Breast epithelium (tissue), 4 donors: ENCODE results near the gene MARCHF2. TPM values are rescaled to one million over a fixed set of nuclear protein-coding genes. Genes with fewer than 3 reads are reported as not detected.

Experiments used
- DNase-seq, 2 donors: peaks; one replicate each; pipeline ENCODE4 v3.0.0-alpha.2; 2019; ENCODE audit warnings: low spot score in 2 of 2
- H3K27ac ChIP-seq, 2 donors: fragments of 200-600 bp; sonication (generic) in 1 of 2; one replicate each; pipeline ENCODE4 v1.5.1; 2016 to 2019; ENCODE audit warnings: mild to moderate bottlenecking in 1 of 2
- H3K27me3 ChIP-seq, 2 donors: fragments of 200-600 bp; sonication (generic) in 1 of 2; one replicate each; pipeline versions ENCODE4 v1.5.1 to v1.6.0; 2017 to 2019; ENCODE audit warnings: control low read depth in 1 of 2, mild to moderate bottlenecking in 1 of 2
- H3K36me3 ChIP-seq: fragments of 200-600 bp; one replicate; pipeline ENCODE4 v1.5.1; 2019
- H3K4me1 ChIP-seq, 2 donors: fragments of 200-600 bp; sonication (generic); one replicate each; pipeline ENCODE4 v1.5.1; 2016 to 2019; ENCODE audit warnings: control low read depth in 1 of 2
- H3K4me3 ChIP-seq, 3 donors: fragments of 200-600 bp; sonication (generic); 1 replicate in 2 of 3; 2 replicates in 1 of 3; pipeline ENCODE4 v1.5.1; 2016 to 2019; ENCODE audit warnings: mild to moderate bottlenecking in 3 of 3, moderate library complexity in 2 of 3
- H3K9me3 ChIP-seq, 2 donors: fragments of 200-600 bp; sonication (generic) in 1 of 2; one replicate each; pipeline ENCODE4 v1.5.1; 2016 to 2019; ENCODE audit warnings: control low read depth in 1 of 2
- CTCF ChIP-seq, 3 donors: fragments of 450-650 bp; IDR thresholded peaks; one replicate each; pipeline ENCODE4 v1.5.1; 2016 to 2017; ENCODE audit warnings: antibody characterized with exemption in 3 of 3, mild to moderate bottlenecking in 3 of 3, moderate library complexity in 3 of 3
- POLR2A ChIP-seq: fragments of 450-650 bp; IDR thresholded peaks from one replicate; pipeline ENCODE4 v1.6.1; 2016; ENCODE audit warnings: antibody characterized with exemption, mild to moderate bottlenecking, moderate library complexity
- POLR2AphosphoS5 ChIP-seq, 3 donors: sonication (generic); formaldehyde crosslinking; IDR thresholded peaks; one replicate each; pipeline ENCODE4 v1.6.1; 2017; ENCODE audit warnings: antibody characterized with exemption in 3 of 3
- intact Hi-C: fragments of 100-400 bp; cut with DNase I; formaldehyde crosslinking; loops from one replicate; pipeline ENCODE4 v1.15.1; 2023; ENCODE audit warnings: low total_unique reads
- total RNA-seq, 3 donors: library from RNA; depleted of rRNA; stranded (reverse); fragments of >200 nt; gene quantifications; one replicate each; pipeline ENCODE4 v1.1.0, GENCODE V29; 2016

Gene MARCHF2
- total RNA-seq, 3 donors from 2014 or later: 126 to 224 (median 132) TPM

- H3K27me3 ChIP-seq: no peaks in the 10 kb centered on the region
- intact Hi-C loops: loop anchor here (5.0 kb wide), 1 partner anchor 43 kb away; no protein-coding TSS in a partner anchor
- H3K27ac ChIP-seq: peak overlapping the region; percentile 100
- no peaks in the 10 kb centered on the region for H3K9me3 ChIP-seq
- H3K36me3 ChIP-seq: no peaks in the 10 kb centered on the region
- no peak for DNase-seq
- no peak overlapping the region for H3K4me3 ChIP-seq
- H3K4me1 ChIP-seq: peaks cover 14 to 53% of the 10 kb centered on the region in 2 donors
- TF ChIP-seq POLR2A (no peak), POLR2AphosphoS5 (IDR thresholded peaks at IDR 0.05) (no peak), CTCF (IDR thresholded peaks at IDR 0.05) (no peak)
These were observed 17.5 kb upstream of the MARCHF2 start for GRCh38 chr19:8395621-8396082.

GRCh38 chr19:8396185-8396562 is 16.9 kb upstream of the MARCHF2 start:
- no peaks in the 10 kb centered on the region for H3K9me3 ChIP-seq
- peaks cover 14 to 50% of the 10 kb centered on the region in 2 donors for H3K4me1 ChIP-seq
- H3K36me3 ChIP-seq: no peaks in the 10 kb centered on the region
- H3K4me3 ChIP-seq: peak overlapping the region in 2 of 3 donors; percentile 24 to 37
- DNase-seq: peak in 1 of 2 donors; percentile 61
- H3K27me3 ChIP-seq: no peaks in the 10 kb centered on the region
- TF ChIP-seq POLR2AphosphoS5 (IDR thresholded peaks at IDR 0.05) (no peak), CTCF (IDR thresholded peaks at IDR 0.05) (no peak), POLR2A (no peak)
- intact Hi-C loops: loop anchor here (5.0 kb wide), 1 partner anchor 44 kb away; no protein-coding TSS in a partner anchor
- H3K27ac ChIP-seq: peak overlapping the region; percentile 100

- intact Hi-C loops: loop anchor here (5.0 kb wide), 1 partner anchor 44 kb away; no protein-coding TSS in a partner anchor
- Histone ChIP-seq H3K36me3 (no peaks in the 10 kb centered on the region), H3K27me3 (no peaks in the 10 kb centered on the region), H3K4me3 (peak overlapping the region in 2 of 3 donors; percentile 24 to 37), H3K27ac (peak overlapping the region; percentile 100), H3K4me1 (peaks cover 14 to 45% of the 10 kb centered on the region in 2 donors), H3K9me3 (no peaks in the 10 kb centered on the region)
- TF ChIP-seq CTCF (IDR thresholded peaks at IDR 0.05) (peak; percentile 13 to 75 (median 54)), POLR2A (no peak)
- peak; percentile 79 for DNase-seq
These were observed 16.4 kb upstream of the MARCHF2 start for GRCh38 chr19:8396563-8397203.

GRCh38 chr19:8397271-8397670 is 15.8 kb upstream of the MARCHF2 start:
- no peaks in the 10 kb centered on the region for H3K27me3 ChIP-seq
- intact Hi-C loops: loop anchor here (5.0 kb wide), 1 partner anchor 45 kb away; no protein-coding TSS in a partner anchor
- H3K27ac ChIP-seq: peak overlapping the region; percentile 100
- peaks cover 14 to 41% of the 10 kb centered on the region in 2 donors for H3K4me1 ChIP-seq
- TF ChIP-seq POLR2AphosphoS5 (IDR thresholded peaks at IDR 0.05): no peak
- no peak for TF ChIP-seq POLR2A
- no peak for TF ChIP-seq CTCF (IDR thresholded peaks at IDR 0.05)
- no peaks in the 10 kb centered on the region for H3K9me3 ChIP-seq
- H3K36me3 ChIP-seq: no peaks in the 10 kb centered on the region
- H3K4me3 ChIP-seq: peak overlapping the region in 2 of 3 donors; percentile 24 to 37
- no peak for DNase-seq

GRCh38 chr19:8397746-8398310 is 15.3 kb upstream of the MARCHF2 start:
- TF ChIP-seq POLR2A: no peak
- TF ChIP-seq CTCF (IDR thresholded peaks at IDR 0.05): no peak
- no peak for TF ChIP-seq POLR2AphosphoS5 (IDR thresholded peaks at IDR 0.05)
- Histone ChIP-seq H3K27ac (peak overlapping the region; percentile 100), H3K4me3 (peak overlapping the region in 2 of 3 donors; percentile 24 to 37), H3K4me1 (peaks cover 14 to 39% of the 10 kb centered on the region in 2 donors), H3K36me3 (no peaks in the 10 kb centered on the region), H3K27me3 (no peaks in the 10 kb centered on the region), H3K9me3 (no peaks in the 10 kb centered on the region)
- DNase-seq: no peak
- intact Hi-C loops: loop anchor here (5.0 kb wide), 1 partner anchor 46 kb away; no protein-coding TSS in a partner anchor
